ENCODE data around the gene WNT2. TPM values are rescaled to one million over a fixed set of nuclear protein-coding genes. Genes with fewer than 3 reads are reported as not detected.

WNT2 gene
- polyA plus RNA-seq, 1 donor from 2014 or later: not detected

- no peaks in the 10 kb centered on the region for H3K36me3 ChIP-seq (ENCODE audit: insufficient read depth, low read length)
- H3K9me3 ChIP-seq (ENCODE audit: low read length): no peaks in the 10 kb centered on the region
- no peaks in the 10 kb centered on the region for H3F3A ChIP-seq (ENCODE audit: insufficient read depth, low read length, poor library complexity, severe bottlenecking)
- no peak overlapping the region for H3K4me3 ChIP-seq (ENCODE audit: low read length)
- H3K27me3 ChIP-seq (ENCODE audit: insufficient read depth, low read depth, low read length): no peaks in the 10 kb centered on the region
- H2AFZ ChIP-seq (ENCODE audit: low read depth, low read length): no peak overlapping the region
- no peaks in the 10 kb centered on the region for H3K9me2 ChIP-seq (ENCODE audit: insufficient read depth, low read length)
- H3K9ac ChIP-seq (ENCODE audit: low read length): no peak overlapping the region
- TF ChIP-seq TAF1 (IDR thresholded peaks at IDR 0.05; ENCODE audit: low read depth): no peak
- no peak for TF ChIP-seq POLR2AphosphoS5 (IDR thresholded peaks at IDR 0.05)
- no peak for TF ChIP-seq EP300 (conservative IDR thresholded peaks at IDR 0.05; ENCODE audit: poor library complexity, severe bottlenecking)
- no peak for TF ChIP-seq SMC3 (conservative IDR thresholded peaks at IDR 0.05; ENCODE audit: poor library complexity)
- no peak for TF ChIP-seq REST (IDR thresholded peaks at IDR 0.05; ENCODE audit: borderline replicate concordance)
- TF ChIP-seq EZH2 (IDR thresholded peaks at IDR 0.05; ENCODE audit: borderline replicate concordance, insufficient read depth, low read length, poor library complexity, severe bottlenecking): no peak
- no peak for TF ChIP-seq RAD21 (conservative IDR thresholded peaks at IDR 0.05)
- TF ChIP-seq MXI1 (conservative IDR thresholded peaks at IDR 0.05; ENCODE audit: poor library complexity, severe bottlenecking): no peak
- no peak for TF ChIP-seq CTCF (IDR thresholded peaks at IDR 0.05; ENCODE audit: poor library complexity, severe bottlenecking)
- H3K27ac ChIP-seq (ENCODE audit: low read length): no peak overlapping the region
- no peaks in the 10 kb centered on the region for H4K20me1 ChIP-seq (ENCODE audit: insufficient read depth)
- H3K4me2 ChIP-seq (ENCODE audit: low read length): no peak overlapping the region
- H3K79me2 ChIP-seq (replicated peaks; ENCODE audit: insufficient read depth, low read length): no peaks in the 10 kb centered on the region
Measured at GRCh38 chr7:117364339-117365080, 41.7 kb upstream of the WNT2 start.

- H3K4me2 ChIP-seq (ENCODE audit: low read length): no peak overlapping the region
- H3K36me3 ChIP-seq (ENCODE audit: insufficient read depth, low read length): no peaks in the 10 kb centered on the region
- H3K79me2 ChIP-seq (replicated peaks; ENCODE audit: insufficient read depth, low read length): no peaks in the 10 kb centered on the region
- no peaks in the 10 kb centered on the region for H4K20me1 ChIP-seq (ENCODE audit: insufficient read depth)
- H3K27ac ChIP-seq (ENCODE audit: low read length): no peak overlapping the region
- no peak overlapping the region for H2AFZ ChIP-seq (ENCODE audit: low read depth, low read length)
- H3K27me3 ChIP-seq (ENCODE audit: insufficient read depth, low read depth, low read length): no peaks in the 10 kb centered on the region
- H3K9ac ChIP-seq (ENCODE audit: low read length): no peak overlapping the region
- TF ChIP-seq EZH2 (IDR thresholded peaks at IDR 0.05; ENCODE audit: borderline replicate concordance, insufficient read depth, low read length, poor library complexity, severe bottlenecking): no peak
- no peak for TF ChIP-seq SMC3 (conservative IDR thresholded peaks at IDR 0.05; ENCODE audit: poor library complexity)
- no peak for TF ChIP-seq EP300 (conservative IDR thresholded peaks at IDR 0.05; ENCODE audit: poor library complexity, severe bottlenecking)
- TF ChIP-seq MXI1 (conservative IDR thresholded peaks at IDR 0.05; ENCODE audit: poor library complexity, severe bottlenecking): no peak
- TF ChIP-seq TAF1 (IDR thresholded peaks at IDR 0.05; ENCODE audit: low read depth): no peak
- no peak for TF ChIP-seq REST (IDR thresholded peaks at IDR 0.05; ENCODE audit: borderline replicate concordance)
- TF ChIP-seq POLR2AphosphoS5 (IDR thresholded peaks at IDR 0.05): no peak
- no peak for TF ChIP-seq CTCF (IDR thresholded peaks at IDR 0.05; ENCODE audit: poor library complexity, severe bottlenecking)
- no peak for TF ChIP-seq RAD21 (conservative IDR thresholded peaks at IDR 0.05)
- no peaks in the 10 kb centered on the region for H3F3A ChIP-seq (ENCODE audit: insufficient read depth, low read length, poor library complexity, severe bottlenecking)
- no peak overlapping the region for H3K4me3 ChIP-seq (ENCODE audit: low read length)
- no peaks in the 10 kb centered on the region for H3K9me3 ChIP-seq (ENCODE audit: low read length)
- no peaks in the 10 kb centered on the region for H3K9me2 ChIP-seq (ENCODE audit: insufficient read depth, low read length)
Measured at GRCh38 chr7:117362294-117362888, 39.5 kb upstream of the WNT2 start.
